ENCODE results near the gene FNBP1L.

DNA sequence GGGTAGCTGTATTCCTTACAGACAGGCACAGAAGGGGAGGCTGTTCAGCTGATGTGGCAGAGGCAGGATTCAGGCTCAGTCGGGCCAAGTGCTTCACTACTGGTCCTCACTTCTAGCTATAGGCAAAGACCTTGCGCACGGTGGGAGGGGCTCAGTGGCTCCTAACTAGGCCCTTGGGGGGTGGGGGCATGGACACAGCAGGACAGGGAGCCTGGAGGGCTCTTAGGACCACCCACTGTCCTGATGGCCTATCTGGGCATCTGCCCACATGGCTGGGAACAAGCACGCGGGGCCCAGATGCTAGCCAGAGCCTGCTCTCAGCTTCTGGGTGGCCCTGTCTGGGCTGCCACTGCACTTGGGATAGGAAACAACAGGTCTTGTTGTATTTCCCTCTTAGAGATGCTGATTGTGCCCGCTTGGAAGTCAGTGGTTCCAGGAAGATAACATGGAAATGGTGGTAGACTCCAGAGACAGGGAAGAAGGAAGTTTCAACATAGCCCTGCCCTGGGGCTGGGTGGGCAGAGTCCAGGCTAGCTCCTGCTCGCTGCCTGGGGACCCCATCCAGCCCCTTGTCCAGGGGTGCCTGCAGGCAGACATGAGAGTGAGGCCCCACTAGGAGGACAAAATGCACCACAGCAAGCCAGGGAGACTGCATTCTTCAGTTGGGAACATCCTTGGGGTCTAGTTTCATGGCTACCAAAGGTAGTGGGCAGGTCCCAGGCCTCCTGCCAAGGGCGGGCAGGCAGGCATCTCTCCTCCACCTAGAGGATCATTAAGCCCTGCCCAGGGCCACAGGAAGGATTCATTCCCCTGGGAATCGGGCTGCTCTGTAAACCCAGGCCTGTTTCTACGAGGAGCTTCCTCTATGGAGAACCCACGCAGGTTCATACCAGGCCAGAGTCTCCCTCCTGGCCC, 131.2 kb downstream of the FNBP1L start:
- no peak for TF ChIP-seq EZH2 (IDR thresholded peaks at IDR 0.05; ENCODE audit: borderline replicate concordance, low read length)
- TF ChIP-seq, protein P1, sequence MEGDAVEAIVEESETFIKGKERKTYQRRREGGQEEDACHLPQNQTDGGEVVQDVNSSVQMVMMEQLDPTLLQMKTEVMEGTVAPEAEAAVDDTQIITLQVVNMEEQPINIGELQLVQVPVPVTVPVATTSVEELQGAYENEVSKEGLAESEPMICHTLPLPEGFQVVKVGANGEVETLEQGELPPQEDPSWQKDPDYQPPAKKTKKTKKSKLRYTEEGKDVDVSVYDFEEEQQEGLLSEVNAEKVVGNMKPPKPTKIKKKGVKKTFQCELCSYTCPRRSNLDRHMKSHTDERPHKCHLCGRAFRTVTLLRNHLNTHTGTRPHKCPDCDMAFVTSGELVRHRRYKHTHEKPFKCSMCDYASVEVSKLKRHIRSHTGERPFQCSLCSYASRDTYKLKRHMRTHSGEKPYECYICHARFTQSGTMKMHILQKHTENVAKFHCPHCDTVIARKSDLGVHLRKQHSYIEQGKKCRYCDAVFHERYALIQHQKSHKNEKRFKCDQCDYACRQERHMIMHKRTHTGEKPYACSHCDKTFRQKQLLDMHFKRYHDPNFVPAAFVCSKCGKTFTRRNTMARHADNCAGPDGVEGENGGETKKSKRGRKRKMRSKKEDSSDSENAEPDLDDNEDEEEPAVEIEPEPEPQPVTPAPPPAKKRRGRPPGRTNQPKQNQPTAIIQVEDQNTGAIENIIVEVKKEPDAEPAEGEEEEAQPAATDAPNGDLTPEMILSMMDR (IDR thresholded peaks at IDR 0.05; ENCODE audit: low read length): no peak
